Measurements from ENCODE around the gene GET4. TPM values are rescaled to one million over a fixed set of nuclear protein-coding genes. Genes with fewer than 3 reads are reported as not detected.

Gene GET4
- total RNA-seq, 1 donor from 2014 or later: 58.2 TPM

GRCh38 chr7:894927-895450, 18.6 kb downstream of the GET4 start:
- Mint-ChIP-seq H3K4me3 (ENCODE audit: low read depth) (no peak overlapping the region), H3K9me3 (ENCODE audit: low read depth) (no peaks in the 10 kb centered on the region), H3K4me1 (ENCODE audit: low read depth) (no peaks in the 10 kb centered on the region), H3K36me3 (ENCODE audit: insufficient read depth) (peaks cover 23% of the 10 kb centered on the region), H3K27ac (peak overlapping the region; percentile 59), H3K27me3 (no peaks in the 10 kb centered on the region)
- DNase-seq (ENCODE audit: low spot score, unreplicated experiment): no peak
- no peak for TF ChIP-seq CTCF (IDR thresholded peaks at IDR 0.05; ENCODE audit: unreplicated experiment)

- Mint-ChIP-seq H3K36me3 (ENCODE audit: insufficient read depth) (peaks cover 21% of the 10 kb centered on the region), H3K4me1 (ENCODE audit: low read depth) (no peaks in the 10 kb centered on the region), H3K4me3 (ENCODE audit: low read depth) (no peak overlapping the region), H3K27me3 (no peaks in the 10 kb centered on the region), H3K9me3 (ENCODE audit: low read depth) (no peaks in the 10 kb centered on the region), H3K27ac (no peak overlapping the region)
- DNase-seq (ENCODE audit: low spot score, unreplicated experiment): no peak
- TF ChIP-seq CTCF (IDR thresholded peaks at IDR 0.05; ENCODE audit: unreplicated experiment): no peak
Observed at GRCh38 chr7:895451-896052, 19.2 kb downstream of the GET4 start.

GRCh38 chr7:896346-897075, 20.2 kb downstream of the GET4 start:
- no peak for TF ChIP-seq CTCF (IDR thresholded peaks at IDR 0.05; ENCODE audit: unreplicated experiment)
- Mint-ChIP-seq H3K27me3 (no peaks in the 10 kb centered on the region), H3K9me3 (ENCODE audit: low read depth) (no peaks in the 10 kb centered on the region), H3K36me3 (ENCODE audit: insufficient read depth) (peaks cover 17% of the 10 kb centered on the region), H3K4me1 (ENCODE audit: low read depth) (no peaks in the 10 kb centered on the region), H3K27ac (no peak overlapping the region), H3K4me3 (ENCODE audit: low read depth) (no peak overlapping the region)
- no peak for DNase-seq (ENCODE audit: low spot score, unreplicated experiment)

GRCh38 chr7:897086-897485, 20.7 kb downstream of the GET4 start:
- DNase-seq (ENCODE audit: low spot score, unreplicated experiment): no peak
- H3K4me3 Mint-ChIP-seq (ENCODE audit: low read depth): no peak overlapping the region
- H3K4me1 Mint-ChIP-seq (ENCODE audit: low read depth): no peaks in the 10 kb centered on the region
- no peak for TF ChIP-seq CTCF (IDR thresholded peaks at IDR 0.05; ENCODE audit: unreplicated experiment)
- H3K27me3 Mint-ChIP-seq: no peaks in the 10 kb centered on the region
- H3K36me3 Mint-ChIP-seq (ENCODE audit: insufficient read depth): peaks cover 15% of the 10 kb centered on the region
- no peaks in the 10 kb centered on the region for H3K9me3 Mint-ChIP-seq (ENCODE audit: low read depth)
- H3K27ac Mint-ChIP-seq: no peak overlapping the region

GRCh38 chr7:897771-898376, 21.5 kb downstream of the GET4 start:
- Mint-ChIP-seq H3K4me1 (ENCODE audit: low read depth) (no peaks in the 10 kb centered on the region), H3K27ac (no peak overlapping the region), H3K4me3 (ENCODE audit: low read depth) (no peak overlapping the region), H3K9me3 (ENCODE audit: low read depth) (no peaks in the 10 kb centered on the region), H3K36me3 (ENCODE audit: insufficient read depth) (peaks cover 9% of the 10 kb centered on the region), H3K27me3 (peaks cover 6% of the 10 kb centered on the region)
- no peak for TF ChIP-seq CTCF (IDR thresholded peaks at IDR 0.05; ENCODE audit: unreplicated experiment)
- DNase-seq (ENCODE audit: low spot score, unreplicated experiment): no peak
